Prostate gland (tissue), 2 donors: ENCODE data around the gene TMEM233. TPM values are rescaled to one million over a fixed set of nuclear protein-coding genes. Genes with fewer than 3 reads are reported as not detected.

Experiments used
- small RNA-seq, 2 donors: library from RNA; depleted of rRNA; stranded (forward); fragments of <200 nt; gene quantifications; one replicate each; pipeline ENCODE3, GENCODE V24; 2016
- total RNA-seq, 2 donors: library from RNA; depleted of rRNA; stranded (reverse); fragments of >200 nt; gene quantifications; one replicate each; pipeline ENCODE4 v1.1.0, GENCODE V29; 2016

Gene TMEM233
- total RNA-seq, 2 donors from 2014 or later, result 0.18 TPM; not detected in 1

Small RNAs within 50 kb of the gene (small RNA-seq; reads per million reads assigned to genes)
- gene RN7SKP197, result 0 reads per million in 2 donors

Other genes with a start within 250 kb of the TMEM233 start
- 10 to 100 TPM; 17.3 to 36.7 TPM for gene PRKAB1, start 74.4 kb downstream of the TMEM233 start, total RNA-seq